NCI-H2227 treated with DMSO at 0.1 percent for 48 hours (cell line): Measurements from ENCODE around the gene VIM.

ENCODE experiments used
- DNase-seq: peaks from one replicate; lab custom pipeline; 2025; lab: John Stamatoyannopoulos, UW

The VIM gene

DNA sequence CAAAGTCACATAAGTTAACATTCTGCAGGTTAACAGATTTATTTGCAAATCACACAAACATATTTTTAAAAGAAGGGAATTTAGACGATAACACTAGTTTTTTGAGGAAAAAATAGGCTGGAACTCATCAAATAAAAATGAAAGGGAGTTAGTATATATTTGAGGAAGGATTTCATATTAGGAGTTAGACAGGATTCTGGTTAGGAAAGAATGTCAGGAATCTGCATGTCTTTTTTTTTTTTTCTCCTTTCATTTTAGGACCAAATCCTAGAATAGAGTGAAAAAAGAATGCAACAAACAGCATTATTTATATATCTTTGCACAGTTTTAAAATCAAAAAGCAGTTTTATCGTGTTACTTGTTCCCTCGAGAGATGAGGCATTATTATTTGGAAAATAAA, 17.7 kb upstream of the VIM start:
- DNase-seq = no peak

DNA sequence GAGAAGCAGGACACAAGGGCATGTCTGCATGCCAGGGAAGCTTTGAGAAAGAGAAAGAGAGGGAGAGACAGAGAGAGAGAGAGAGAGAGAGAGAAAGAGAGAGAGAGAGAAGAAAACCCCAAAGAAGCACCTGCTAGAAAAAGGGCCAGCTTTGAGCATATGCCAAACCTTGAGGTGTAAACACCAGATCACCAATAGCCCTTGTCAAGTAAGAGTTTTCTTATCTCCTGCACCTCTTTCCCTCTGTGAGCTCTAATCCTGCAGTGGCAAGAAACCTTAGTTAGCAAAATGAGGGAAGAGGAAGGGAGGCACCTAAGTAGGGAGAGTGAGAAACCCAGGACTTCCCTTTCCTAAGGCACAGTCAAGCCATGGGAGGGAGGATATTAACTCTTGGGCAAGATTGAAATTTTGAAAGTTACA, 15.2 kb upstream of the VIM start:
- DNase-seq = no peak

DNA sequence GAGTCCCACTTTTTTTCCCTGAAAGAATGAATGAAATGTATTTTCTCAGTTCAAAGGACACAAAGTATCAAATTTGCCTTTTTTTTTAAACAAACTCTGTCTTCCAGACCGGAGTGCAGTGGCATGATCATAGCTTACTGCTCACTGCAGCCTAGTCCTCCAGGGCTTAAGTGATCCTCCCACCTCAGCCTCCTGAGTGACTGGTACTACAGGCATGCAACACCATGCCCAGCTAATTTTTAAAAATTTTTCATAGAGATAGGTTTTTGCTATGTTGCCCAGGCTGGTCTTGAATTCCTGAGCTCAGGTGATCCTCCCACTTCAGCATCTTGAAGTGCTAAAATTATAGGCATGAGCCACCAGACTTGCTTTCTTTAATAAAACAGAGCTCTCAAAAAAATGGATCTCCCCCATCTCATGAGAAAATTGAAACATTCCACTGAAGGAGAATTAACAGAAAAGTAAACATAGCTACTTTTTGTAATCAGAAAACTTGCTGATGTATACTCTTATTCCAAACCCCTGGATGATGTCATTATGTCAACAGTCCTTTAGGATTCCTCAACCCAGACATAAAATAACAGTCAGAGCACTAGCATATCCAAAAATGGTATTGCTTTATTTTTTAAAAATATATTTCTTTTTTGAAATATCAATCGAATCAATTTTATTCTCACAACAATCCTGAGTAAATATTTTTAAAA, 14.2 kb upstream of the VIM start:
- DNase-seq = no peak

DNA sequence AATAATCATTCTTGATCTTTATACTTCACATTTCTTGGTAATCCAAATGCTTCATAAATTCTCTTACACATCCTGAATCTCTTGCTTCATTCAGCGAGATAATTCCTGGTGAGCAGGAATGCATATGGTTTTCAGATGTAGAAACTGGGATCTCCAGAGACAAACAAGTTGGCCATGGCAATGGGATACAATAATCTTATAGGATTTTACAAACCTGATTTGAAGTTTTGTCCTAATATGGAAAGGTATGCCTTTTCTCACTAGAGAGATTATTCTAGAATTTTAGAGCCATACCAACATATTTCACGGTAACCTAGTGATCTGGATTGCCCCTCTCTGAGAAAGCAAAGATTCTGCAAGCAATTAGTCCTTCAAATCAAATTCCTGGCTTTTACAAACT, 13.5 kb upstream of the VIM start:
- no peak for DNase-seq

DNA sequence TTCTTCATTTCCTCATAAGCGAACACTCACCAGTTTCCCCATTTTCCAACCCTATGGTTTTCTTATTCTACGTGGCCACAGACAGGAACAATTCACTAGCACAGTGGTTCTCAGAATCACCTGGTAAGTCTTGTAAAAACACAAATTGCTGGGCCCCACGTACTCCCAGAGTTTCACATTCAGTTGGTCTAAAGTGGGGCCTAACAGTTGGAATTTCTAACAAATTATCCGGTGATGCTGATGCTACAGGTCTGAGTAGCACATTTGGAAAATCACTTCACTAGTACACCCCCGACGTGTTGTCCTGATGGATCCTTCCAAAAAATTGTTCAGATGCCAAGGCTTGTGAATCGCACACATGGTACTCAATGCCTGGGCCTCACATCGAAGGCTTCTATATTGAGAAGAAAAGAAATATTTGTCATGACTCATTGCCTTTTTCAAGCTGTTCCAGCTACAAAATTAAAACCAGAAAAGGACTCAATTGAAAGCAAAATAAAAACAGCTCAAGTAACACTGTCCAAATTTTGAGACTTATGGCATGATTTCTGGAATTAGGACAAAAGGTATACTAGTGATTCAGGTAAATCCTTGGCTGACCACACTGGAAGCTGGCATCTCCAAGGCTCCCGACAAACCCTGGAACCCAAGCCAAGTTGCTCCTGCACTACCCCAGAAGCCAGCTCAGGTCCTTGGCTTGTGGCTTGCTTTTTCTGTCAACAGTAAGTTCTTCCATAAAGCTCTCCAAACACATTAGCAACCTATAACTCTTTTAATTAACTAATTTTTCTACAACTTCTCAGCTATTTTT, 12.9 kb upstream of the VIM start:
- DNase-seq = no peak

DNA sequence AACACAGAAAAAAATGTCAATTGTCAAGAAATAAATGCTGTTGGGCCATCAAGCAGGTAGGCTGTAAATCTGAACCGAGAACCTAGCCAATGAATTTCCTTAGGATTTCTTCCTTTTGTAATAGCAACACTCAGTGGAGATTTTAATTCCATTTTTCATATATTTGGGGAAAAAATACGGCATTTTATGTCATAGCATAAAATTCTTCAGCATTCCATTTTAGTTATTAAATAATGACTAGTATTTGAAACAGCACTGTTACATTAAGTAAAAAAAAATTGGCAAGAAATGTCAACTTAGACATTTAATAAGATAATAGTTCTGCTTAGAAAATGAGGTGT, 12.3 kb upstream of the VIM start:
- no peak for DNase-seq

DNA sequence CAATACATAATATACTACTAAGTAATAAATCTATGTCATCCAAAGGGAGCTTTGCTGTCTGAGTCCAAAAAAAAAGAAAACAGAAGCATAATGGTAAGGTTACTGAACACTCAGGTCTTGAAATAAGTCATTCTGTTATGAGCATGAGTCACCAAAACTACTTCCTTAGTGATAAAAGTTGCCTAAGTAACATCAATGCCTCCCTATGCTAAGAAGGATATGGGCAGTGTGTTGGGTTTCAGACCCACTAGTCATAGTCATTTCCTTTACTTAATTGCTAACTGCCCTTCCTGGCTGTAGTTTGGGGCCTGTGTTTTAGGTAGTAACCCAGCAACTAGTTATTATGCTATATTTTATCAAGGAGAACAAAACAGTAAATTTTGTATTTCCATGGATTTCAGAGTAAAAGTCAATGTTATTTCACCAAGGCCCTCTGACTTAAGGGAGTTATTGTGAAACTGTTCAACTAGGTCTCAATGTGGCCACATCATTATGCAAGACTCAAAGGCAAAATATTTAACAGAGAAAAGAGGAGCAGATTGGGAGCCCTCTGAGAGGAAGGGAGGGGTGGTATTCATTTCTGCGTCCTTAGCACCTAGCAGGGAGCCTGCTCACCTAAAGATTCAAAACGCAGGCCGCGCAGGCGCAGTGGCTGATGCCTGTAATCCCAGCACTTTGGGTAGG, 11.7 kb upstream of the VIM start:
- no peak for DNase-seq

DNA sequence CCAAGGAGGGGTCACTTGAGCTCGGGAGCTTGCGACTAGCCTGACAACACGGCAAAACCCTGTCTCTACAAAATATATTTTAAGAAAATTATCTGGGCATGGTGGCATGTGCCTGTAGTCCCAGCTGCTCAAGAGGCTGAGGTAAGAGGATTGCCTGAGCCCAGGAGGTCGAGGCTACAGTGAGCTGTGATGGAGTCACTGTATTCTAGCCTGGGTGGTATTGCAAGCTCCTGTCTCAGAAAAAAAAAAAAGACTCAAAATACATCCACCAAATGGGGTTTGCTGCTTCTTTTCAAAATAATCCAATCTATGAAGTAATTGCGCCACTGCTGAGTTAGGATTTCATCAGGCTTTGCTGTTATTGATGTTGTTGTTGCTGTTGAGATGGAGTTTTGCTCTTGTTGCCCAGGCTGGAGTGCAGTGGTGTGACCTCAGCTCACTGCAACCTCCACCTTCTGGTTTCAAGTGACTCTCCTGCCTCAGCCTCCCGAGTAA, 11.1 kb upstream of the VIM start:
- DNase-seq = no peak

DNA sequence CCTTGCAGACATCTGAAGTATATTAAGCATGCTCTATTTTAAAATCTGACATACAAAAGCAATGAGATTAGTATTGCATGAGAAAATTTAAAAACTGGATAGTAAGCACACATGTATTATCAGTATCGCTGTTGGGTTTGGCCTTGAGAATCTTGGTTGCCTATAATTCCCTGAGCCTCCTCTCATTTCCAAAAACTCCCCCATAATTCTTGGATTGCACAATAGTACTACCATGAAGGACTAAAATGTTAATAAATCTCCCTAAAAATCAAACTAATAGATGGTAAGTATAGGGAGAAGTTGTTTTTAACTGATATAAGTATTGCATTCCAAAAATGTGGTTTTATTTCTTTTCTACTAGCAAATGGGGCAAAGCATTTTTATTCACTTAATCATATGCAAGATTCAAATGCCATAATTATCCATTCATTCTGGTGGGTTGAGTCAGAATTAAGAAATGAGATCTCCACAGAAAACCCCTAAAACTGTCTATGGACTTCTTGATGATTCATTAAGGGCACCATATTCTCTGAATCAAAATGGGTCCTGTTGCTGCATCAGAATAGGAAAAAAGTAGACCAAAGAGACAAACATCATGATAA, 10.3 kb upstream of the VIM start:
- no peak for DNase-seq

DNA sequence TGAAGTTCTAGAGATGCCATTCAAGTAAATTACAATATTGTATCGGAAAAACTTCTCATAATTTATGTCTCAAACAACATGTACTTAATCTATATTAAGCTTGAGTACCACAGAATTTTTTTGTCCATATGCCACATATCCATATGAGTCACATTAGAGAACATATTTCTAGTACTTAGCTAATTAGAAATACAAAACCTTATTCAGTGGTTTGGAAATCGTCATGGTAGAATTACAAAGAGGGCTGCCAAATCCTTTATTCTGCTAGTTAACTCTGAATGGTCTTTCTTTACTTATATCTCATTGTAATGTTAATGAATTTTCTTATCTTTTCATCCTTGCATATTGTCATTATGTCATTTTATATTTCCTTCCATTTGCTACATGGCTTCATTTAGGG, 9.0 kb upstream of the VIM start:
- no peak for DNase-seq

DNA sequence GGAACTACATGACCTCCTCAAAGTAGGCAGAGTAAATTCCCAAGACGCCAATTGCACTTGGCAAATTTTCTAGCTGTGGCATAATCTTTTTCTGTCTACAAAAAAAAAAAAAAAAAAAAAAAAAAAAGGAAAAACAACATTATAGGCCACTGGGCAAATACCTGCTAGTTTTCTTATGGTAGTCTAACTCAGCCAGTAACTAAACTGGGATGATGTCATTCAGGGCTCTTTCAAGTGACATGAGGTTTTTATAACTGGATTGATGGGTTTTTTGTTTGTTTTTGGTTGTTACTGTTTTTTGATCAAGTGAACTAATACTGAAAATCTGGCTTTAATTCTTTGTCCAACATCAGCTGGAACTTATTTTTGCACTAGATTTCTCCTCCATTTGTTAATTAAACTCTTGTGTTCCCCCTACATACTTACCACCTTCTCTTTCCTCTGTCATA, 7.4 kb upstream of the VIM start:
- no peak for DNase-seq

DNA sequence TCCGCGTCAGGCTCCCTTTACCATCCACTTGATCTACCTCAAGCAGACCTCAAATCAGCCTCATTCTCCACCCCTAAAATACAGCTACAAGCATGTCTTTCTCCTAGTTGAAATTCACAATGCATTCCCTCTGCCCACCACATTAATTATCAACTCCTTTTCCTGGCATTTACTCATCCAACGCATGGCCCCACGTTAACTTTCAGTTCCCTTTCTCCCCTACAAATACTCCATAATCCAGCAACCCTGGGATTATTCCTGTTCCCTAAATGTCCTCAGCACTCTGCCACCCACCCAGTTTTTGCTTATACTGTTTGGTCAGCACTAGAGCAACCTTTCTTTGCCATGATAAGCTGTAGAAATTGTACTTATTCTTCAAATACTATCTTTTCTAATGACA, 5.7 kb upstream of the VIM start:
- DNase-seq = no peak

DNA sequence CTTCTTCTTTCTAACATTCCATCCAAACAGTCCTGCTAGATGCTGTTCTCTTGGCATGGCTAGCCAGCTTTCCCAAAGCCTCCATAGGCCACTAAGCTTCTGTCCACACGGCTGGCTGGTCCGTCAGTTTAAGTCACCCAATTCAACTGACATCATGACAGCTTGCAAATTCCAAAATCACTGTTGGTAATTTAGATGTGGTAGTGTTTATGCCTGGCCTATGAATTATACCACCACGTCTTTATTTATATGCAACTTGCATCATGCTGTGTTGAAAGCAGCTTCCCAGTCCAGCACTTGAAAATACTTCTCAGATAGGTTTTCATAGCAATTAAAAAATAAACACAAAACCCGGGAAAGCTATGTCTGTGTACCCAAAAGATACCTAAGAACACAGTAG, 2.2 kb upstream of the VIM start:
- DNase-seq = no peak

DNA sequence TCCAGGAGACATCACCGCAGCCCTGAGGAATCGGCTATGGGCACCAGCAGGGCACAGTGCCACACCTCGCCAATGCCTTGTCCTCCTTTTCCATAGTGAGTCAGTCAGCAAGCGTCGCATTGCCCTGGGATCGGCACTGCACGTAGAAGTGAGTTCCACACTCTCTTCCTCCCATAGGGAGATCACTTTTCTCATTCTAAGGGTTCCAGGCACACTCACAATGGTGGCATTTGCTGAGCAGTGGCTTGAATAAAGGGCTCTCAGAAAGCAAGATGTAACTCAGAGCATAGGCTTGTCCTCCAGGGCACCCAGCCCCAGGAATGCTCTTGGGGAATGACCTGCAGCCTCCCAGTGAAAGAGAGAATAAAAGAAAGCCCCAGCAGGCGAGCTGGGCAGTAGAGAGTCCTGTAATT, 1.1 kb upstream of the VIM start:
- DNase-seq = no peak

DNA sequence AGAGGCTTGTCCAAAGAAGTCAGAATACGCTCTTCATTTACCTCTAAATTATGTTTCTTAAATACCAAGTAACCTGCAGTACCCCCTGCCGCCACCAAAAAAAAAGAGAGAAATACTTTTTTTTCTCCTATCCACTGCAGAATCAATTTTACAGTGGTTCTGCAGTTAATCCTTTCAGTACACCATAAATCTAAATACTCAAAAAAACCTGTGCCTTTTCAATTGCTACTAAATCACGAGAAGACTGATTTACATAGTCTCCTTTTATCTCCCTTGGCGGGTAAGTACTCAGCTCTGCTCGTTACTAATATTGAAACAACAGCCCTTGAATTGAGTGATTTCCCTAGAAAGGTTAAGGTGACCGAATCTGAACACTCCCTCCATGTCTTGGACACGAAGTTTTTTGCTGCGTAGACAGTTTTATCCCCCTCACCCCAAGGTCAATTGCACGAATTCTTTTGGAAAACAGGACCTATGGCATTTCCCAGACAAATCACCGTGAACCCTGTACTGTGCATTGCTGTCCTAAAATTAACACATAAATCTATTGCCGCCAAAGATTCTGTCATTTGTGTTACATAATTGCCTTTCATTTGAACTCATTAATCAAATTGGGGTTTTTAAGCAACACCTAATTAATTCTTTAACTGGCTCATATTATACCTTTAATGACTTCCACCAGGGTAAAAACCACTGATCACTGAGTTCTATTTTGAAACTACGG, 512 bp upstream of the VIM start:
- no peak for DNase-seq

DNA sequence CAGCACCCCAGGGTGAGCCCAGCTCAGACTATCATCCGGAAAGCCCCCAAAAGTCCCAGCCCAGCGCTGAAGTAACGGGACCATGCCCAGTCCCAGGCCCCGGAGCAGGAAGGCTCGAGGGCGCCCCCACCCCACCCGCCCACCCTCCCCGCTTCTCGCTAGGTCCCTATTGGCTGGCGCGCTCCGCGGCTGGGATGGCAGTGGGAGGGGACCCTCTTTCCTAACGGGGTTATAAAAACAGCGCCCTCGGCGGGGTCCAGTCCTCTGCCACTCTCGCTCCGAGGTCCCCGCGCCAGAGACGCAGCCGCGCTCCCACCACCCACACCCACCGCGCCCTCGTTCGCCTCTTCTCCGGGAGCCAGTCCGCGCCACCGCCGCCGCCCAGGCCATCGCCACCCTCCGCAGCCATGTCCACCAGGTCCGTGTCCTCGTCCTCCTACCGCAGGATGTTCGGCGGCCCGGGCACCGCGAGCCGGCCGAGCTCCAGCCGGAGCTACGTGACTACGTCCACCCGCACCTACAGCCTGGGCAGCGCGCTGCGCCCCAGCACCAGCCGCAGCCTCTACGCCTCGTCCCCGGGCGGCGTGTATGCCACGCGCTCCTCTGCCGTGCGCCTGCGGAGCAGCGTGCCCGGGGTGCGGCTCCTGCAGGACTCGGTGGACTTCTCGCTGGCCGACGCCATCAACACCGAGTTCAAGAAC, 1.1 kb downstream of the VIM start:
- no peak for DNase-seq

DNA sequence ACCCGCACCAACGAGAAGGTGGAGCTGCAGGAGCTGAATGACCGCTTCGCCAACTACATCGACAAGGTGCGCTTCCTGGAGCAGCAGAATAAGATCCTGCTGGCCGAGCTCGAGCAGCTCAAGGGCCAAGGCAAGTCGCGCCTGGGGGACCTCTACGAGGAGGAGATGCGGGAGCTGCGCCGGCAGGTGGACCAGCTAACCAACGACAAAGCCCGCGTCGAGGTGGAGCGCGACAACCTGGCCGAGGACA, 1.6 kb downstream of the VIM start:
- no peak for DNase-seq

DNA sequence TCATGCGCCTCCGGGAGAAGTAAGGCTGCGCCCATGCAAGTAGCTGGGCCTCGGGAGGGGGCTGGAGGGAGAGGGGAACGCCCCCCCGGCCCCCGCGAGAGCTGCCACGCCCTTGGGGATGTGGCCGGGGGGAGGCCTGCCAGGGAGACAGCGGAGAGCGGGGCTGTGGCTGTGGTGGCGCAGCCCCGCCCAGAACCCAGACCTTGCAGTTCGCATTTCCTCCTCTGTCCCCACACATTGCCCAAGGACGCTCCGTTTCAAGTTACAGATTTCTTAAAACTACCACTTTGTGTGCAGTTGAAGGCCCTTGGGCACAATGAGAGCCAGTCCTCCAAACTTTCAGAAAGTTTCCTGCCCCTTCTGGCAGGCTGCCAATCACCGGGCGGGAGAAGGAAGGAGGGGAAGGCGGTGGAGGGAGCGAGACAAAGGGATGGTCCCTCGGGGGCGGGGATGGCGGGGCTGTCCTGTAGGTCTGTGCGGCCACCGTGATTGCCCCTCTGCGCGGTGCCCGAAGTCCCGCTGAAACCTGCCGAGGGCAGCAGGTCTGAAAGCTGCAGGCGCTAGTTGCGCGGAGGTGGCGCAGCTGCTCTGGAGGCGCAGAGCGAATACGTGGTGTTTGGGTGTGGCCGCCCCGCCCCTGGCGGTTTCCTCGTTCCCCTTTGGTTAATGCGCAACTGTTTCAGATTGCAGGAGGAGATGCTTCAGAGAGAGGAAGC, 2.1 kb downstream of the VIM start:
- DNase-seq = peak; percentile 1

DNA sequence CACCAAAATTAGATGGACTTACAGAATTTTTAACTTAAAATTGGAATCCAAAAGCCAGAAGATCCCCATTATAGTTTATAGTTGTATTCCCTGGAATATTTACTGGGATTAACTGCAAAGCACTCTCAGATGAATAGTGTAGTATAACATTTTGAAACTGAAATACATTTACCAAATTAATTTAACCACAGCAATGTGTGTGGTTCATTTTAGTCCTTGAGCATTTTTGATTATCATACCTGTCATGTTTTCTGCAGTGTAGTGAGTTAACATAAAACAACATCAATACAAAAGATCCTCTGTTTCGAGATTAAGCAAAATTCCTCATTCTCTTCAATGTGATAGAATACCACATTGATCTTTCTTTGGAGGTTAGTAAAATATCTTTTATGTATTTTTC, 3.7 kb downstream of the VIM start:
- no peak for DNase-seq

DNA sequence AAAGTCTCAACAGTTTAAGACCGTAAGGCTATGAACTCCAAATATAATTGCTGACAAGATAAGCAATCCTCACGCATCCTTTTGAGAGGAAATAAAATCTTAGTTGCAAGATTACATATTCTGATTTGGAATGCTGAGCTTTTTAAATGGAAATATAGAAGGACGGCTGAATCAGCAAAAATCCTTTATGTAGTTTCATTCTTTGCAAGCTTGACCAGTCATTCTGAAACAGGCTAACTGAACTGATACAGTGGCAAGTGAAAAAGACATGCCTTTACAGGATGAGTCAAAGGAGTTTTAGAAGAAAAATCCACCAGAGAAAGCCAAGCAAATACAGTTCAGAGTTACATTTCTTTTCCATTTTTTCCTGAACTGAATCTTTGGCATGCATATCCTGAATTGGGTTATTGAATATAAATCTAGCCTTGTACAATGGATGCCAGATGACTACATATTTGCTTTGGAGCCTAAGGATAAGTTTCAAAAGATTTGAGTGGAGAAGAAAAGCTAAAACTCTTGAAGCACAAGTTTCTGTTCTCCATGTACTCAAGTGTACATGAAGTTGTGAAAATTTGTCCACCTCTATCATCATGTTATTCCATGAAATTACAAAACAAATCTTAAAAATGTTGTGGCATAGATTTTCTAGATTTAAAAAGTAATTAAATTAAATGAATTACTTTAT, 4.4 kb downstream of the VIM start:
- DNase-seq = no peak
